GM18861 (cell line): Measurements from ENCODE around the gene ABCB11.
"Not testable (repeated sequence)": the region's sequence is repeated elsewhere in the genome, so short reads cannot be mapped to it uniquely, and the experiment has no call there.

Experiments used
- ATAC-seq: cut with Tn5 transposase; IDR thresholded peaks from one replicate; pipeline ENCODE4 v1.9.1; 2021; ENCODE audit not compliant: unreplicated experiment

ABCB11 gene

GRCh38 chr2:168939918-168940317 is 91.2 kb downstream of the ABCB11 start:
- ATAC-seq = peak; percentile 57

- no peak for ATAC-seq
These were observed 92.1 kb downstream of the ABCB11 start for GRCh38 chr2:168939061-168939460.

DNA sequence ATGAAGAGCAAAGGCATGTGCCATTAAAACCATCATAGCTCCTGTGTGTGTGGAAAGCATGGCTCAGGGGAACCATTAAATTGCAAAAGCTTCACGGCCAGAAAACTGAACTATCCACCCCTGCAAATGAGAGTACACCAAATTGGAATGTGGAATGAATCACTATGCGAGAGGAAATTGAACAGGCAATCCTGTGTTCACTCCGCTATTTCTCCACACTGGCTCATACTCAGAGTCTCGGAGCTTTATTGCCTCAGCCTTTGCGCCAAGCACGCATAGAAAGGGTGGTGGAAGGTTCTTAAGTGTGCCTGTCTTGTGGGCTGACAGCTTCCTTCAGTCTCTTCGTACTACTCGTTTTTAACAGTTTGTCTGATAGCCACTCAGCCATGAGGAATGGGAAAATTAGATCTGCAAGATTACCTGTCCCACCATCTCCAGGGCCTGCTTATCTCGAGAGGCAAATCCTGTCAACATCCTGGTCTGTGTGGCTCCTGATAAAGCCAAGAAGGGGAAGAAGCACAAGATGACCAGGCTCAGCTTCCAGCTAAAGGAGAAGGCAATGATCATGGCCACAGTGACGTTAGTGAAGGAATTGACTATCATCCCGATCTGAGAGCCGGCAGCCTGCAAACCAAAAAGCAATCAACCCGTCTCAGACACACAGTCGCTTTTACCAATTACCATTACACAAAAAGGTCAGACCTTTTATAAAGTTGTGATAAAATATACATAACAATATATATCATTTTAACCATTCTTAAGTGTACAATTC is 95.1 kb downstream of the ABCB11 start:
- ATAC-seq = no peak

GRCh38 chr2:168934826-168935225 is 96.3 kb downstream of the ABCB11 start:
- ATAC-seq = no peak

DNA sequence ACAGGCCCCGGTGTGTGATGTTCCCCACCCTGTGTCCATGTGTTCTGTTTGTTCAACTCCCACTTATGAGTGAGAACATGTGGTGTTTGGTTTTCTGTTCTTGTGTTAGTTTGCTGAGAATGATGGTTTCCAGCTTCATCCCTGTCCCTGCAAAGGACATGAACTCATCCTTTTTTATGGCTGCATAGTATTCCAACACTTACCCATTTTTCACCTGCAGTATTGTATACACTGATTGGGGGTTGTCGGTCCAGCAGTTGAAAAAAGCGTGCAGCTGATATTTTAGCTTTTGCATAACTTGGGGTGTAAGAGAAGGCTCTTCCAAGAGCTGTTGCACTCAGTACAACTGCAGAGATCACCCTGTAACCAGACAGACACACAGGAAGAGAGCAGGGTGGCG is 99.0 kb downstream of the ABCB11 start:
- ATAC-seq = not testable (repeated sequence)

GRCh38 chr2:168930242-168930641 is 100.9 kb downstream of the ABCB11 start:
- ATAC-seq = no peak

GRCh38 chr2:168929031-168929430 is 102.1 kb downstream of the ABCB11 start:
- no peak for ATAC-seq

DNA sequence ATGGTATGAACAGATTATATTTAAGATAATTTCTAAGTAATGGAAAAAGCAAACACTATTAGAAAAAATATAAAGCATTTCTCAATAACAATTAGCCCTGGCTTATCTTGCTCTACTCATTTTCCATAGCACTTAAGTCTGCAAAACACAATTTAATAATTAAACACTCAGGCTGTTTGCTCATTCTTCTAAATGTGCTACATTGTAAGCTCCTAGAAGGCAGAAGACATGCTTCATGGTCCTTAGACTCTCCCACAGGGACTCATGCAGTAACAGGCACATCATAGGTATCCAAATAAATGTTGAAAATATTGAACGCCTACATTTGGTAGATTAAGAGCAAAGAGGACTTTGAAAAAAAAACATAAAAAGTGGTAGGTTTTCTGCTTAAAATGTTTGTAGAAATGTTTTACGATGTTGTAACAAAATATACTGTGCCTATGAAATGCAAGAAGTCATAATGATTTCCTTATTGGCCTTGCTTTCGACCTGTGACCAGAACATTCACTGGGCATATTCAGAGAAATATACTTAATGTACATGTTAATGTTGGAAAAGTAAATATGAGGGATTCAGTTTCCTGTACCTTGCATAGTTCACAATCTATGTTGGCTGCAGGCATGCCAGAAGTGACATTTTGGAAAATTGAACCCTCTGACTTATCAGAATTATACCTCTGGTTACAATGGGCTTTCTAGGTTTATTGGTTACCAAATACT is 102.9 kb downstream of the ABCB11 start:
- ATAC-seq = no peak

GRCh38 chr2:168926621-168927386 is 104.3 kb downstream of the ABCB11 start:
- no peak for ATAC-seq

DNA sequence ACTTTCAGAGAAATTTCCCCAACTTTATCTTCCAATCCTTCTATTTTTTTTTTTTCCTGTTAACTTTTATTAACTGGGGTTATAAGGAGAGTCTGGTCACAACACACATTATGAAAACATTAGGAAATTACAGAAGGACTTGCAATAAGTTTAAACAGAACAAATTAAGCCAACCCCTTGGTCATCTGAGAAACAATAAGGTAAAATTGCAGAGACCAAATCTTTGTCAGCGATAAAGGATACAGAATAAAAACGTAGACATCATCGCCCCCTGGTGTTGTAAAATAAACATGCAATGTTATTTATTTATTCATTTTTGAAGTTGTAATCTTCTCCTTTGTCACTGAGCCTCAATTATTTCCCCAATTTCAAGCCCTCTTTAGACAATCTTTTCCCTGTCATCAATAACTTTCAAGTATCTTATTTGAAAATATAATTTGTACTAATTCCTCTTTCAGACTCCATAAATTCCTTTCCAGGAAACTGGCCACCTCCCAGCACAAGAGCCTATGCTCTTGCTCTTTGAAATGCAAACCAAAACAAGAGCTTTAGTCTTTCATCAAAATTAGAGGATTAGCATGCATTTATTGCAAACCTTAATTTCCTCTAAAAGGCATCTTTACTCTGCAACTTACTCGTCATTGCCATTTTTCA is 110.5 kb downstream of the ABCB11 start:
- ATAC-seq = no peak

- ATAC-seq = no peak
These were observed 114.8 kb downstream of the ABCB11 start for GRCh38 chr2:168916331-168916675.

DNA sequence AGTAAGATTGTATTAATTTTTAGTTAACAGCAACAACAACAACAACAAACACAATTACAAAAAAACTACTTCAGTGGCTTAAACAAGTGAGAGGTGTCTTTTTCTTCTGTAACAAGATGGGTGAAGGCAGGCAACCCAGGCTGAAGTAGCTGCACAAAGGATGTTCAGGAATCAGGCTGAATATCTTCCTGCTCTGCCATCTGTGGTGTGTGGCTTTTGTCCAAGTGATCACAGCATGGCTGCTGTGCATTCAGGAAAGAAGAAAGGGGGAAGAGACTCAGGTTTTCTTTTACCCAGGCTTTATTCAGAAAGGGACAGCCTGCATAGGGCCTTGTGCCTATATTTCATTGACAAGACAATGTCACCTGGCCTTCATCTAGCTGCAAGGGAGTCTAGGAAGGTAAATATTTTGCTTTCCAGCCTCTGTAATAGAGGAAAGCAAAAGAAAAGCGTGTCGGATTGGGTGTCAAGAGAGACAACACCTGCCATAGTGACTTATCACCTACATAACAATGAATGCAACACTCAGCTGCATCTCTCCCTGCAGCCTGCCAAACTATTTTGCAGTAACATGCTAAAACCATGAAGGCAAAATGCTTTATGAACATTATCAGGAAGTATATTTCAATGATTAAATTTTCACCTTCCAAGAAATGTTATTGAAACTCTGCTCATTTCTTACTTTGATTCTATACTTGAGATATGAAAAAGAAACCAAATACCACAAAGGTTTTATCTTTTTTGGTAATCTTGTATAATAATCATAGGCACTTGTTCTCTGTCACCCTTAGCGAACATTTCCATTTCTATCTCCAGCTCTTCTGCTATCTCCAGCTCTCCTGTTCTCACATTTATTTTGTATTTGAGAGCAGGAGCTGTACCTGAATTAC is 115.4 kb downstream of the ABCB11 start:
- ATAC-seq = no peak

DNA sequence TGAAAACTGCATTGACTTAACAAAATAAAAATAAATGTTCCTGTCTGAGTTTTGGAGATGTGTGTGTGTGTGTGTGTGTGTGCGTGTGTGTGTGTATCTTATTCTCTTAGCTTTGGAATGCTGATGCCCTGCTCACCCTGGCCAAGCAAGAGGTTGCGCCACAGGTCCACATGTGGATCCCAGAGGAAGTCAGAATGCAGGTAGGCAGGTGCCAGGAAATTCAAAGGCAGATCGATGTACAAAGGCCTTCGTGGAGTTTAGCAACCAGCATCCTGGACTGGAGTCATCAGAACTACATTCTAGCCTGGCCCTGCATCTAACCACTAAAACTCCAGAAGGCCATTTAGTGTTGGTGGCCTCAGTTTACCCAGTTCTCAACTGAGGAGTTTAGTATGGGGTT is 117.6 kb downstream of the ABCB11 start:
- no peak for ATAC-seq

DNA sequence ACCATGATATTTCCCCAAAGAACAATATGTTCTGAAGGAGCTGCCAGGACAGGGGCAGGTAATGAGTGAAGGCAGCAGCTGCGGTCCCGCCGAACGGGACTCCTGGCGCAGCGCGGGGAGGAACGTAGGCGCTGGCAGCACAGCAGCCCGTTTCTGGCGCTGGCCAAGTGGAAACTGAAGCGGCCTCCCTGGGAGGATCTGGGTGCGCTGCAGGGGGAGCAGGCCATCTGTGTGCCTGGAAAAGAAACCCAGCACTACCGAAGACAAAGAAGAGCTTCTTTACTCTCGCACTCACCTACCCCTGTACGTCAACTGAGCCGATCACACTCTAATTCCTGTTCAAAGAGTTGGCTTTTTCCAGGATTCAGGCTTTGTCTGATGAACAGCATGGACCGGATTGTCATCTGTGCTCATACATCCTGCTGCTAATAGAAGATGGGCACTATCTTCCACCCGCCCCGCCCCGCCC is 118.2 kb downstream of the ABCB11 start:
- no peak for ATAC-seq

GRCh38 chr2:168912466-168912865 is 118.7 kb downstream of the ABCB11 start:
- ATAC-seq = no peak

DNA sequence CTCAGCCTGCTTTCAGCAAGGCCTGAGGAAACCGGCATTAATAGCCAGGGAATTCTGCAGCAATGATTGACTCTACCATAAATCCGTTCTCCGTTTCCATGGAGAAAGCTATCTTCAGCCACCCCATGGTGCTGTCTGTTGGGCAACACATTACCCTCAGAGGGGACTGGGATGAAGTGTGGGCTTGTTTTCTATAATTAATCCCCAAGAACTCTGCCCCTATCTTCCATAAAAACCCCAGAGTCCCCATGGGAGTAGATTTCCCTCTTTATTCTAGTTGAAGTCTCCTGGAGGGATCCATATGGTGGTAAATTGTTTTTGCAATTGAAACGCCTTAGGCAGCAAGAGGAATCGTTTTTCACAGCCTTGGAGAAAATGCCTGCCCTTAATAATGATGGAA is 120.8 kb downstream of the ABCB11 start:
- no peak for ATAC-seq

DNA sequence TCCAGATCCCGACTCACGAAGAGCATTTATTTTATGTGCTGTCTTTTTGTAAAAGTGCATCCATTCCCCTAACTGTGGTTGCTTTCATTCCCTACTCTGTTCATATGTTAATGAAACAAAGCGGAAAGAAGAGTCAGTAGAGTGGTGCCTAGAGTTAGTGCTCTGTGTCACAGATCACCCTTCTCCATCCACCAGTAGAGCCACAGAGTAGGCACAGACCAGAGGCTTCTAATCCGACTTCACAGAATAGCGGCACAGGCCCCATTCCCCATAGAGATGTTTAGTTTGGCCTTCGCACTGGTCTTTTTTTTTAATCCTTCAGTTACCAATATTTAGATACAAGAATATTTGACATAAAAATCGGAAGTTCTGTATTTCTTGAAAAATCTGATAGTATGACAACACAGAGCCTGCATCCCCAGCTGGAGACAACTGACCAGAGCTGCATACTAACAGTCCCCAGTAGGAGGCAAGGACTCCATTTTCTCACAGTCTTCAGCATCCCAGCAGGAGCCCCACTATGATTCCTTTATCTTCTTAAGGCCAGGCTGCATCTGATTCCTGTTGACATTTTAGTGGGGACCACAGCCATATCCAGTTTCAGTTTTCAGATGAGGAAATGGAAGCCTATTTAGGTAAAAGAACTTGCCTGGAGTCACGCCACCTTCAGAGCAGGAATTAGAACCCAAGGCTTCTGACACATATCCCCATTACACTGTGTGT is 123.0 kb downstream of the ABCB11 start:
- ATAC-seq = no peak

DNA sequence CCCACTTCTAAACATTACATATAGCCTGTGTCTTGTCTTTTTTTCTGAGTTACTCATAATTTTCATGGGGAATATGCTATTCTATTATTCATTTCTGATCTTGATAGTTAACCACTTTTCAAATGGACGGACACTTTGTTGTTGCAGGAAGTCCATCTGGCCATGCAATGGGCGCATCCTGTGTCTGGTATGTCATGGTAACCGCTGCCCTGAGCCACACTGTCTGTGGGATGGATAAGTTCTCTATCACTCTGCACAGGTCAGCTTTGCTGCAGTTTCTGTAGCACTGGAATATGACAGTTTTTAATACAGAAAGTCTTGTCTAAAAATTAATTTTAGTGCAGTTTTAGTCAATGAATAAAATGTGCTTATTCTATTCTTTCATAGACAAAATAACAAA is 126.8 kb downstream of the ABCB11 start:
- ATAC-seq = no peak

DNA sequence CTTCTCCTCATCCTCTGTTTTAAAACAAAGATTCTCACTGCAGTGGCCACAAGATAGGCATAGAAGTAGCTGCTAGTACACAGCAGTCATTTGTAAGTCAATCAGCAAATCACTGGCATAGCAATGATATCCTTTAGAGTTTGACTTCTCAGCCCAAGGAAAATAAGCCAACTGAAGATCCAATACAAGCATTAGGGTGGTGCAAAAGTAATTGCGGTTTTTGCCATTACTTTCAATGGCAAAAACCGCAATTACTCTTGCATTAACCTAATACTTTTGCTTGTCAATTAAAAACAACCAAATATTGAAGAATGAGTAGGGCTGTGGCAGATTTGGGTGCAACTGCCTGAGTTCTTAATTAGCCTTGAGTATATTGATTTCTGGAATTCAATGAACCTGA is 127.2 kb downstream of the ABCB11 start:
- no peak for ATAC-seq

- ATAC-seq = no peak
These were observed 130.1 kb downstream of the ABCB11 start, which contains the start of gene G6PC2 for GRCh38 chr2:168901003-168901402. TSS of gene G6PC2 (plus strand) at chr2:168901291. CDS start at chr2:168901332, 41 bp downstream.
